ENCODE data around the gene FAM199X. TPM values are rescaled to one million over a fixed set of nuclear protein-coding genes. Genes with fewer than 3 reads are reported as not detected.
"Not testable (repeated sequence)": the region's sequence is repeated elsewhere in the genome, so short reads cannot be mapped to it uniquely, and the experiment has no call there.

The FAM199X gene
- total and polyA plus RNA-seq, 2 donors = 9.7 to 14.4 TPM

GRCh38 chrX:104211187-104211586 lies 44.9 kb downstream of the FAM199X start:
- no peak for DNase-seq (ENCODE audit: low read depth in 6 of 9, low spot score in 9 of 9)
- 93% methylated on average over 5 of the region's 5 CpGs for WGBS

GRCh38 chrX:104230060-104230459 lies 63.8 kb downstream of the FAM199X start:
- DNase-seq (ENCODE audit: low read depth in 6 of 9, low spot score in 9 of 9); H3K36me3 ChIP-seq (ENCODE audit: control insufficient read depth in 2 of 2, insufficient read depth in 2 of 2, low read length in 1 of 2); H3K27me3 ChIP-seq (ENCODE audit: control insufficient read depth in 2 of 2, insufficient read depth in 1 of 2, low read length in 1 of 2); H3K9me3 ChIP-seq (ENCODE audit: control insufficient read depth in 2 of 2, insufficient read depth in 1 of 2, low read length in 1 of 2); H3K4me3 ChIP-seq (ENCODE audit: low read length in 2 of 2); H3K4me1 ChIP-seq (ENCODE audit: control insufficient read depth in 2 of 2, insufficient read depth in 2 of 2, low read length in 2 of 2); H3K27ac ChIP-seq (ENCODE audit: low read depth in 1 of 2, low read length in 1 of 2): not testable (repeated sequence)
- 97% methylated on average over 10 of the region's 10 CpGs for WGBS

More at GRCh38 chrX:104211187-104211586, 44.9 kb downstream of the FAM199X start:
- no peaks in the 10 kb centered on the region for H3K4me1 ChIP-seq (ENCODE audit: control insufficient read depth in 2 of 2, insufficient read depth in 2 of 2, low read length in 2 of 2)
- H3K4me3 ChIP-seq (ENCODE audit: low read length in 2 of 2) = no peak overlapping the region
- no peaks in the 10 kb centered on the region for H3K27me3 ChIP-seq (ENCODE audit: control insufficient read depth in 2 of 2, insufficient read depth in 1 of 2, low read length in 1 of 2)
- H3K36me3 ChIP-seq (ENCODE audit: control insufficient read depth in 2 of 2, insufficient read depth in 2 of 2, low read length in 1 of 2) = no peaks in the 10 kb centered on the region
- no peaks in the 10 kb centered on the region for H3K9me3 ChIP-seq (ENCODE audit: control insufficient read depth in 2 of 2, insufficient read depth in 1 of 2, low read length in 1 of 2)
- H3K27ac ChIP-seq (ENCODE audit: low read depth in 1 of 2, low read length in 1 of 2) = no peak overlapping the region

Other genes starting within 250 kb of the FAM199X start
- gene TMSB15B, start 203.8 kb upstream of the FAM199X start, total RNA-seq = 9.1 TPM
- 10.9 TPM for gene TMSB15B, start 203.8 kb upstream of the FAM199X start, polyA plus RNA-seq
- not detected for gene H2BW1, start 152.7 kb upstream of the FAM199X start, total RNA-seq
- gene H2BW1, start 152.7 kb upstream of the FAM199X start, polyA plus RNA-seq = not detected
- not detected for gene H2BW2, start 126.5 kb upstream of the FAM199X start, total RNA-seq
- gene H2BW2, start 126.5 kb upstream of the FAM199X start, polyA plus RNA-seq = not detected
- gene TMSB15C, start 90.2 kb upstream of the FAM199X start, total RNA-seq = 3.4 TPM
- 2.3 TPM for gene TMSB15C, start 90.2 kb upstream of the FAM199X start, polyA plus RNA-seq
- 0.94 TPM for gene ZCCHC18, start 53.9 kb upstream of the FAM199X start, total RNA-seq
- gene ZCCHC18, start 53.9 kb upstream of the FAM199X start, polyA plus RNA-seq = 2.4 TPM
- 6.1 TPM for gene SLC25A53, start 9.4 kb upstream of the FAM199X start, total RNA-seq
- 3.0 TPM for gene SLC25A53, start 9.4 kb upstream of the FAM199X start, polyA plus RNA-seq
- gene ESX1, start 88.5 kb downstream of the FAM199X start, total RNA-seq = 0.05 TPM
- gene ESX1, start 88.5 kb downstream of the FAM199X start, polyA plus RNA-seq = 0.05 TPM